ENCODE results near the gene DCAF6.

DNA sequence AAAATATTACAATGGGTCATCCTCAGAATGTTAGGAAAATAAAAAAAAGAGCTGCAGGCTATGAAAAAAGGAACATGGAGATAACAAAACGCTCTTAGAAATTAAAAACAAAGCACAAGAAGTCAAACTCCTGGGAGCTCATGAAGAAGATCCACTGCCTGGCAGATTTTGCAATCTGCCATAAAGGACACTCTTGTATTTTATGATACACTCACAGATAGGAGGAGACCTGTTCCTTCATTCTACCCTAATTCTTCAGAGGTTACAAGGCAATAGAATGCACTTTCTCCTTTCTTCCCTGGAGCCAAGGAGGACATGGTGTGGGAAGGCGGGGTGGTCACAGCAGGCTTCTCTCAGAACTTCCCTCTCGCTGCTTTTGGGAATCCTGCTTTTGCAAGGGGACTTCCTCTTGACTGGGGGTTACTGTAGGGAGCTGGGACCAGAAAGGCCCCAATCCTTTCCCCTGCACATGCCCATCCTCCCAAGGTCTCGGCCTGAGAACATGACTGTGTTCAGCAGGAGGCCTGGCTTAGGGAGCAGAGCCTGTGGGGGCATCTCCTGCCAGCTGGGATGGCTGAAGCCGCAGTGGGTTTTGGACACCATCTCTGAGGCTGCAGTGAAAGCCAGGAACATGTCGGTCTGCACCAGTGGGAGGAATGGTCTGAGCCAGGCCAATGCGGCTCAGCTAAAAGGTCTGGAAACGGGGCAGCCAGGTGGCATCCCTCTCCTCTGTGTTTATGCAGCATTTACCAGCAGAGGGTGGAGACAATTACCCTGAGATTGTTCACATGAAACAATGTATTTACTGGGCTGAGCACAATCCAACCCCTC lies 155.5 kb downstream of the DCAF6 start:
- TF ChIP-seq, protein P1, sequence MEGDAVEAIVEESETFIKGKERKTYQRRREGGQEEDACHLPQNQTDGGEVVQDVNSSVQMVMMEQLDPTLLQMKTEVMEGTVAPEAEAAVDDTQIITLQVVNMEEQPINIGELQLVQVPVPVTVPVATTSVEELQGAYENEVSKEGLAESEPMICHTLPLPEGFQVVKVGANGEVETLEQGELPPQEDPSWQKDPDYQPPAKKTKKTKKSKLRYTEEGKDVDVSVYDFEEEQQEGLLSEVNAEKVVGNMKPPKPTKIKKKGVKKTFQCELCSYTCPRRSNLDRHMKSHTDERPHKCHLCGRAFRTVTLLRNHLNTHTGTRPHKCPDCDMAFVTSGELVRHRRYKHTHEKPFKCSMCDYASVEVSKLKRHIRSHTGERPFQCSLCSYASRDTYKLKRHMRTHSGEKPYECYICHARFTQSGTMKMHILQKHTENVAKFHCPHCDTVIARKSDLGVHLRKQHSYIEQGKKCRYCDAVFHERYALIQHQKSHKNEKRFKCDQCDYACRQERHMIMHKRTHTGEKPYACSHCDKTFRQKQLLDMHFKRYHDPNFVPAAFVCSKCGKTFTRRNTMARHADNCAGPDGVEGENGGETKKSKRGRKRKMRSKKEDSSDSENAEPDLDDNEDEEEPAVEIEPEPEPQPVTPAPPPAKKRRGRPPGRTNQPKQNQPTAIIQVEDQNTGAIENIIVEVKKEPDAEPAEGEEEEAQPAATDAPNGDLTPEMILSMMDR (IDR thresholded peaks at IDR 0.05), result no peak
- TF ChIP-seq ZFX (IDR thresholded peaks at IDR 0.05; ENCODE audit: borderline replicate concordance), result no peak
